ENCODE data around the gene MVB12B. TPM values are rescaled to one million over a fixed set of nuclear protein-coding genes. Genes with fewer than 3 reads are reported as not detected.
A peak's percentile ranks its signal among the peaks of the same experiment; 100 is the strongest.

MVB12B gene
- total RNA-seq, 1 experiment from 2014 or later, result 5.8 TPM

DNA sequence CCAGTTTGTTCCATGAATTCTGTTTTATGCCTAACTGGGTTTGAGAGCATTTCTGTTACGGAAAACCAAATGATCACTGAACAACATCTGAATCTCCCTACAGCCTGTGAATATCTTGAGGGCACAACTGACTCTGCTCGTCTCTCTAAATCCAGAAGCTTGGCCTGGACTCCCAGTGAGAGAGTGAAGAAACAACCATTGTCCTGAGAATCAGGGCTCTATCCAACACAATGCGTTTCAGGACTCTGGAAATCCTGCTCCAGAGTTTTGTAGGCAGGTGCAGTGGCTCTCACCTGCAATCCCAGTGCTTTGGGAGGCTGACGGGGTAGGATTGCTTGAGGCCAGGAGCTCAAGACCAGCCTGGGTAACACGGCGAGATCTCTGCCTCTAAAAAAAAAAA lies 7.8 kb upstream of the MVB12B start:
- no peak overlapping the region for H3K56ac ChIP-seq (ENCODE audit: insufficient read length, low read depth, low read length)
- Mint-ChIP-seq H3K4me3 (no peak overlapping the region), H3K27me3 (ENCODE audit: low read depth) (peaks cover 5% of the 10 kb centered on the region), H3K9me3 (peaks cover 8% of the 10 kb centered on the region in 2 experiments), H3K27ac (peak overlapping the region in 1 of 3 experiments; percentile 49; a peak in 1 of 7 replicates), H3K36me3 (ENCODE audit: insufficient read depth in 1 of 3, low read depth in 3 of 3) (peaks cover 0 to 6% (median 2%) of the 10 kb centered on the region in 3 experiments; a peak in 3 of 7 replicates), H3K4me1 (peaks cover 19% of the 10 kb centered on the region in 2 experiments)
- no peak overlapping the region for H2BK5ac ChIP-seq (ENCODE audit: insufficient read length, low read length)
- no peak overlapping the region for H3K23ac ChIP-seq (ENCODE audit: insufficient read length, low read depth, low read length)
- H3K18ac ChIP-seq (ENCODE audit: insufficient read length, low read depth, low read length), result no peak overlapping the region
- no peak overlapping the region for H3T11ph ChIP-seq (ENCODE audit: low read length)
- no peaks in the 10 kb centered on the region for H3K23me2 ChIP-seq (ENCODE audit: insufficient read length, low read depth, low read length, poor library complexity, severe bottlenecking)
- TF ChIP-seq, protein P1, sequence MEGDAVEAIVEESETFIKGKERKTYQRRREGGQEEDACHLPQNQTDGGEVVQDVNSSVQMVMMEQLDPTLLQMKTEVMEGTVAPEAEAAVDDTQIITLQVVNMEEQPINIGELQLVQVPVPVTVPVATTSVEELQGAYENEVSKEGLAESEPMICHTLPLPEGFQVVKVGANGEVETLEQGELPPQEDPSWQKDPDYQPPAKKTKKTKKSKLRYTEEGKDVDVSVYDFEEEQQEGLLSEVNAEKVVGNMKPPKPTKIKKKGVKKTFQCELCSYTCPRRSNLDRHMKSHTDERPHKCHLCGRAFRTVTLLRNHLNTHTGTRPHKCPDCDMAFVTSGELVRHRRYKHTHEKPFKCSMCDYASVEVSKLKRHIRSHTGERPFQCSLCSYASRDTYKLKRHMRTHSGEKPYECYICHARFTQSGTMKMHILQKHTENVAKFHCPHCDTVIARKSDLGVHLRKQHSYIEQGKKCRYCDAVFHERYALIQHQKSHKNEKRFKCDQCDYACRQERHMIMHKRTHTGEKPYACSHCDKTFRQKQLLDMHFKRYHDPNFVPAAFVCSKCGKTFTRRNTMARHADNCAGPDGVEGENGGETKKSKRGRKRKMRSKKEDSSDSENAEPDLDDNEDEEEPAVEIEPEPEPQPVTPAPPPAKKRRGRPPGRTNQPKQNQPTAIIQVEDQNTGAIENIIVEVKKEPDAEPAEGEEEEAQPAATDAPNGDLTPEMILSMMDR (conservative IDR thresholded peaks at IDR 0.05), result no peak
- H3K9ac ChIP-seq (ENCODE audit: extremely low read depth, insufficient read length, low read length), result no peak overlapping the region
- H3K4me1 ChIP-seq (ENCODE audit: insufficient read depth, low read length), result no peaks in the 10 kb centered on the region
- no peak overlapping the region for H3K14ac ChIP-seq (ENCODE audit: insufficient read depth, low read length)
- no peak overlapping the region for H2AK5ac ChIP-seq (ENCODE audit: insufficient read length, low read length)
- H2BK20ac ChIP-seq (ENCODE audit: low read depth, low read length, poor library complexity, severe bottlenecking), result no peak overlapping the region
- no peak overlapping the region for H2BK15ac ChIP-seq (ENCODE audit: low read depth, low read length)
- H2BK120ac ChIP-seq (ENCODE audit: low read depth, low read length, poor library complexity, severe bottlenecking), result no peak overlapping the region
- no peaks in the 10 kb centered on the region for H3K27me3 ChIP-seq (ENCODE audit: insufficient read depth, low read length)
- no peak overlapping the region for H3K27ac ChIP-seq (ENCODE audit: insufficient read length, low read depth, low read length)
- no peaks in the 10 kb centered on the region for H3K79me1 ChIP-seq (ENCODE audit: insufficient read depth, low read depth, low read length, poor library complexity, severe bottlenecking)
- WGBS (ENCODE audit: extremely low coverage, insufficient read length, low lambda C conversion rate), result no CpG with 5 or more reads among the region's 6 CpGs
- H2BK12ac ChIP-seq (ENCODE audit: insufficient read length, low read depth, low read length), result no peak overlapping the region
- no peak overlapping the region for H4K91ac ChIP-seq (ENCODE audit: insufficient read length, low read depth, low read length)
- H3K79me2 ChIP-seq (ENCODE audit: insufficient read depth, low read length), result no peaks in the 10 kb centered on the region
- no peaks in the 10 kb centered on the region for H4K20me1 ChIP-seq (ENCODE audit: control insufficient read depth, insufficient read depth, insufficient read length)
- no peaks in the 10 kb centered on the region for H3K9me3 ChIP-seq (ENCODE audit: control insufficient read depth, low read depth, low read length)
- H3K4me2 ChIP-seq (ENCODE audit: insufficient read depth, insufficient read length, low read length), result no peak overlapping the region
- no peak overlapping the region for H2AFZ ChIP-seq (ENCODE audit: low read length)
- no peak overlapping the region for H4K8ac ChIP-seq (replicated peaks; ENCODE audit: insufficient read length, low read depth, low read length)
- H4K5ac ChIP-seq (ENCODE audit: insufficient read length, low read depth, low read length), result no peak overlapping the region
- no peak for DNase-seq
- H3K4ac ChIP-seq (ENCODE audit: low read depth, low read length), result no peak overlapping the region
